ENCODE data around the gene INAVA.

INAVA gene

GRCh38 chr1:200894712-200895442 is at the start of gene INAVA:
Gene INAVA (plus strand): TSS chr1:200894900. CDS start chr1:200898401, 3,501 bp downstream.
- DNase-seq (ENCODE audit: low spot score), result no peak

- no peak for DNase-seq (ENCODE audit: low spot score)
Measured at GRCh38 chr1:200845360-200845759, 49.3 kb upstream of the INAVA start.

- DNase-seq (ENCODE audit: low spot score), result no peak
Measured at GRCh38 chr1:200846398-200846797, 48.3 kb upstream of the INAVA start.

- DNase-seq (ENCODE audit: low spot score), result no peak
Measured at GRCh38 chr1:200849430-200849829, 45.3 kb upstream of the INAVA start.

GRCh38 chr1:200850554-200850953 is 44.1 kb upstream of the INAVA start:
- no peak for DNase-seq (ENCODE audit: low spot score)

- DNase-seq (ENCODE audit: low spot score), result no peak
Measured at GRCh38 chr1:200856716-200857357, 37.9 kb upstream of the INAVA start.

- no peak for DNase-seq (ENCODE audit: low spot score)
Measured at GRCh38 chr1:200857804-200858203, 36.9 kb upstream of the INAVA start.

GRCh38 chr1:200861937-200862647 is 32.6 kb upstream of the INAVA start:
- DNase-seq (ENCODE audit: low spot score), result no peak

GRCh38 chr1:200862713-200863415 is 31.8 kb upstream of the INAVA start:
- DNase-seq (ENCODE audit: low spot score), result no peak

GRCh38 chr1:200866116-200866515 is 28.6 kb upstream of the INAVA start:
- no peak for DNase-seq (ENCODE audit: low spot score)

GRCh38 chr1:200866521-200866920 is 28.2 kb upstream of the INAVA start:
- DNase-seq (ENCODE audit: low spot score), result no peak

- DNase-seq (ENCODE audit: low spot score), result no peak
Measured at GRCh38 chr1:200867018-200867811, 27.5 kb upstream of the INAVA start.

GRCh38 chr1:200869376-200869752 is 25.3 kb upstream of the INAVA start:
- no peak for DNase-seq (ENCODE audit: low spot score)

GRCh38 chr1:200869753-200870391 is 24.8 kb upstream of the INAVA start:
- DNase-seq (ENCODE audit: low spot score), result no peak

GRCh38 chr1:200872446-200873115 is 22.1 kb upstream of the INAVA start, which contains the start of gene GPR25:
Gene GPR25 (plus strand): TSS chr1:200872981. CDS start chr1:200873038, 57 bp downstream.
- DNase-seq (ENCODE audit: low spot score), result no peak

GRCh38 chr1:200873116-200873670 is 21.5 kb upstream of the INAVA start:
- DNase-seq (ENCODE audit: low spot score), result no peak

- DNase-seq (ENCODE audit: low spot score), result no peak
Measured at GRCh38 chr1:200873671-200874397, 20.9 kb upstream of the INAVA start.

GRCh38 chr1:200874694-200875093 is 20.0 kb upstream of the INAVA start:
- DNase-seq (ENCODE audit: low spot score), result no peak

- no peak for DNase-seq (ENCODE audit: low spot score)
Measured at GRCh38 chr1:200875416-200875815, 19.3 kb upstream of the INAVA start.

Data from HuH-7 (cell line).